Tibial artery (tissue), 4 donors: ENCODE results near the gene ANKRD10.
"Not testable (repeated sequence)": the region's sequence is repeated elsewhere in the genome, so short reads cannot be mapped to it uniquely, and the experiment has no call there.

ENCODE experiments used
- DNase-seq, 2 donors: peaks; one replicate each; pipeline ENCODE4 v3.0.0-alpha.2; 2019
- H3K27ac ChIP-seq, 2 donors: fragments of 200-600 bp; sonication (generic) in 1 of 2; 1 replicate in 1 of 2; 2 replicates in 1 of 2; pipeline ENCODE4 v1.5.1; 2018 to 2019; ENCODE audit warnings: mild to moderate bottlenecking in 1 of 2
- H3K27me3 ChIP-seq, 2 donors: fragments of 200-600 bp; sonication (generic) in 1 of 2; one replicate each; pipeline versions ENCODE4 v1.5.1 to v1.6.0; 2016 to 2019
- H3K36me3 ChIP-seq, 3 donors: fragments of 200-600 bp; sonication (generic) in 2 of 3; one replicate each; pipeline ENCODE4 v1.5.1; 2016 to 2019; ENCODE audit warnings: mild to moderate bottlenecking in 2 of 3
- H3K4me1 ChIP-seq, 4 donors: fragments of 200-600 bp; sonication (generic) in 2 of 4; 1 replicate in 3 of 4; 2 replicates in 1 of 4; pipeline ENCODE4 v1.5.1; 2016 to 2019
- H3K4me3 ChIP-seq, 2 donors: fragments of 200-600 bp; sonication (generic) in 1 of 2; 1 replicate in 1 of 2; 2 replicates in 1 of 2; pipeline ENCODE4 v1.5.1; 2018 to 2019; ENCODE audit warnings: mild to moderate bottlenecking in 2 of 2
- H3K9me3 ChIP-seq, 3 donors: fragments of 200-600 bp; sonication (generic) in 1 of 3; one replicate each; pipeline ENCODE4 v1.5.1; 2016 to 2019
- intact Hi-C: fragments of 100-400 bp; cut with DNase I; formaldehyde crosslinking; loops from one replicate; pipeline ENCODE4 v1.15.0; 2023; ENCODE audit warnings: low total_unique reads
- TF ChIP-seq, protein P1 (sequence below), 2 experiments: fragments of 200-600 bp in 1 of 2; fragments of 450-650 bp in 1 of 2; IDR thresholded peaks; one replicate each; pipeline ENCODE4 v1.5.1; 2017 to 2019; ENCODE audit warnings: antibody characterized with exemption in 2 of 2, mild to moderate bottlenecking in 1 of 2, moderate library complexity in 1 of 2

ANKRD10 gene

DNA sequence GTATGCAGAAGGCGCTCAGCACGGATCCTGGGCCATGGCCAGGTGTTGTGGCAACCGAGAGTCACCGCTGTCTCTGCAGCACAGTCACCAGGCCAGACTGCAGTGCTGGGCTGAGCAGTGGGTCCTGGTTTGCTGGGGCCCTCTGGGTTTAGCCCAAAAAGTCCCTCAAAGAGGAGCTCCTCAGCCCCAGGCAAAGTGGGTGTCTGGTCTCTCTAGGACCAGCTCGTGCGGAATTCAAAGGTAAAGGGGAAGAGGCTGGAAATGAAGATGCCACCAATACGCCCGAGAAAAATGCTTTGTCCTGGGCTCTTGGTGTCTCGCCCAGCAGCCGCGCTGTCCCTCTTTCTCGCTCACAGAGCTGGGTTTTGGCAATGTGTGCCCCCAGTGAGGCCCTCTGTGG lies 38.5 kb upstream of the ANKRD10 start:
- Histone ChIP-seq H3K9me3 (no peaks in the 10 kb centered on the region), H3K36me3 (no peaks in the 10 kb centered on the region), H3K4me3 (no peak overlapping the region), H3K4me1 (peaks cover 0 to 16% (median 3%) of the 10 kb centered on the region in 4 donors), H3K27ac (no peak overlapping the region), H3K27me3 (no peaks in the 10 kb centered on the region)
- TF ChIP-seq, protein P1, sequence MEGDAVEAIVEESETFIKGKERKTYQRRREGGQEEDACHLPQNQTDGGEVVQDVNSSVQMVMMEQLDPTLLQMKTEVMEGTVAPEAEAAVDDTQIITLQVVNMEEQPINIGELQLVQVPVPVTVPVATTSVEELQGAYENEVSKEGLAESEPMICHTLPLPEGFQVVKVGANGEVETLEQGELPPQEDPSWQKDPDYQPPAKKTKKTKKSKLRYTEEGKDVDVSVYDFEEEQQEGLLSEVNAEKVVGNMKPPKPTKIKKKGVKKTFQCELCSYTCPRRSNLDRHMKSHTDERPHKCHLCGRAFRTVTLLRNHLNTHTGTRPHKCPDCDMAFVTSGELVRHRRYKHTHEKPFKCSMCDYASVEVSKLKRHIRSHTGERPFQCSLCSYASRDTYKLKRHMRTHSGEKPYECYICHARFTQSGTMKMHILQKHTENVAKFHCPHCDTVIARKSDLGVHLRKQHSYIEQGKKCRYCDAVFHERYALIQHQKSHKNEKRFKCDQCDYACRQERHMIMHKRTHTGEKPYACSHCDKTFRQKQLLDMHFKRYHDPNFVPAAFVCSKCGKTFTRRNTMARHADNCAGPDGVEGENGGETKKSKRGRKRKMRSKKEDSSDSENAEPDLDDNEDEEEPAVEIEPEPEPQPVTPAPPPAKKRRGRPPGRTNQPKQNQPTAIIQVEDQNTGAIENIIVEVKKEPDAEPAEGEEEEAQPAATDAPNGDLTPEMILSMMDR (IDR thresholded peaks at IDR 0.05), result no peak
- intact Hi-C loops, result no loop called here
- DNase-seq, result no peak

DNA sequence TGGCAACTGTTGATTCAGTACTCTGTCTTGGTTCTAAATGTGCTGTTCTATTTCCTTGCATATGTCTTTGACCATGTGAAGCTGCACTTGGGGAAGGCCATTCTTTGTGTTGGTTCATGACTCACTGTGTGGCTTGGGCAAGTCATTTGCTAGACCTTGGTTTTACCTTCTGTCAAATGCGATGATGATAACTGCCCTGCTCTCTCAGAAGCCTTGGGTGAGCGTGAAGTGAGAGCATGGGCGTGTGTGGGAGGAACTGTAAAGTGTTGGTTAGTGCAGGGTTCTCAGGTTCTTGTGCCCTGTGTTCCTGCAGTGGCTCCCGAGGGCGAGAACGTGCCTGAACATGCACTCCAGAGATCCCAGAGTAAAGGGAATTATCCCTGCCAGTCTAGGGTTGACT lies 37.3 kb upstream of the ANKRD10 start:
- H3K36me3 ChIP-seq, H3K27ac ChIP-seq, DNase-seq, intact Hi-C loops, H3K9me3 ChIP-seq, H3K4me3 ChIP-seq, H3K27me3 ChIP-seq: not testable (repeated sequence)
- H3K4me1 ChIP-seq, result peaks cover 0 to 16% (median 3%) of the 10 kb centered on the region in 4 donors

DNA sequence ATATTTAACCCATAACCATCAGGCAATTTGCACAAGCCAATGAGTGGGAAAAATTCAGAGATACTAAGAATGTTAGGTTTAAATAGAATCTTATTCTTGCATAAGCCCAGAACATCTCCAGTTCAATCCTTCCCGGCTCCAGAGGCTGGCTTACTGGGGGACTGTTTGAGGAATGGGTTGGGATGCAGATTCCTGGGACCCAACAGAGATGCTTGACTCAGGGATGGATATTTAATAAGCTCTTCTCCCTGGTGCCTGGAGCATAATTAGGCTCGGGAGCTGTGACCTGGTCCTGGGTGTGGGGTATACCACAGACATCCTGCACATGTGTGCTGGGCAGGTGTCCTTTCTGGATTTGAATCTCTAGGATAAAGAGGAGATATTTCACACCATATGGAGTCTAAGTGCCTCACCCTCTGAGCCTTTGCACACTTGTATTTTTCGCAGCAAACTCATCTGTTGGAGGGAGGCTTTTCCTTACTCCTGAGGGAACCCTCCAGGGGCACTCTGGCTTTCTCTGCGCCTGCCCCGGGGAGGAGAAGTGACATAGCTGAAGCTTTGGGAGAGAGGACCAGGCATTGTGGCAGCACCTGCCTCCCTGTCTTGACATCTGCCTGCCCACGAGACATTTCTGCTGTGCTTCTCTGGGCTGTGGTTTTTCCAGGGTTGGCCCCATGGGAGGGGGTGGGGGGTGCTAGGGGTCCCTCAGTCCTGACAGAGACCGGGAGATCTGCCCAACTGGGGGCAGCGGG lies 36.1 kb upstream of the ANKRD10 start:
- Histone ChIP-seq H3K27ac (no peak overlapping the region), H3K9me3 (no peaks in the 10 kb centered on the region), H3K4me3 (no peak overlapping the region), H3K27me3 (no peaks in the 10 kb centered on the region), H3K4me1 (peaks cover 0 to 16% (median 3%) of the 10 kb centered on the region in 4 donors), H3K36me3 (no peaks in the 10 kb centered on the region)
- intact Hi-C loops, result no loop called here
- TF ChIP-seq, protein P1 (IDR thresholded peaks at IDR 0.05), result no peak
- no peak for DNase-seq

DNA sequence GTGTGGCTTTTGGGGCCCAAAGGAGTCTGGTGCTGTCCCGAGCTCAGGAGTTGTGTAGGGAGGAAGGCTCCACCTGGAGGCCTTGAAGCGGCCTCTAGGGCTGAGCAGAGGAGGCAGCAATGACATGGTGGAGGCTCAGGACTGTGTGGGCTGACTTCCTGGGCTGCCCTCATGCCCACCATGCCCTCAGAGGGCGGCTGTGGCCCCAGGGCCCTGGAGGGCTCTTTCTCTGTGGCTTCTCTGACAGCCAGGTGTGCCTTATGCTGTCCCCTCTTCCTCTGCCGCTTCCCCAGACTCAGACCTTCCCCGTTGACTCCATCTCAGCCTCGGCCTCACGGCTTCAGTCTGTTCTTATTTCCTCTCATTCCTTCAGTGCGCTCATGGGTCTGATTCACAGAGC lies 35.5 kb upstream of the ANKRD10 start:
- H3K36me3 ChIP-seq, result no peaks in the 10 kb centered on the region
- H3K27me3 ChIP-seq, result no peaks in the 10 kb centered on the region
- H3K4me1 ChIP-seq, result peaks cover 0 to 12% (median 3%) of the 10 kb centered on the region in 4 donors
- no peak overlapping the region for H3K4me3 ChIP-seq
- H3K27ac ChIP-seq, result no peak overlapping the region
- TF ChIP-seq, protein P1 (IDR thresholded peaks at IDR 0.05), result no peak
- no peak for DNase-seq
- no peaks in the 10 kb centered on the region for H3K9me3 ChIP-seq
- intact Hi-C loops, result no loop called here

DNA sequence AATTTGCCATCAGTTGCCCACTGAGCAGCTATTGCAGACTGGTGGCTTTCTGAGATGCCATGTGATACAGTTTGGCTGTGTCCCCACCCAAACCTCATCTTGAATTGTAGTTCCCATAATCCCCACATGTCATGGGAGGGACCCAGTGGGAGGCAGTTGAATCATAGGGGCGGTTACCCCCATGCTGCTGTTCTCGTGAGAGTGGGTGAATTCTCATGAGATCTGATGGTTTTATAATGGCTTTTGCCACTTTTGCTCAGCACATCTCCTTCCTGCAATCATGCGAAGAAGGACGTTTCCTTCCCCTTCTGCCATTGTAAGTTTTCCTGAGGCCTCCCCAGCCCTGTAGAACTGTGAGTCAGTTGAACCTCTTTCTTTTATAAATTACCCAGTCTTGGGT lies 34.8 kb upstream of the ANKRD10 start:
- Histone ChIP-seq H3K27ac (no peak overlapping the region), H3K36me3 (no peaks in the 10 kb centered on the region), H3K4me1 (peaks cover 0 to 5% (median 1%) of the 10 kb centered on the region in 4 donors), H3K27me3 (no peaks in the 10 kb centered on the region), H3K9me3 (no peaks in the 10 kb centered on the region), H3K4me3 (no peak overlapping the region)
- no peak for DNase-seq
- intact Hi-C loops, result no loop called here
- TF ChIP-seq, protein P1 (IDR thresholded peaks at IDR 0.05), result no peak

DNA sequence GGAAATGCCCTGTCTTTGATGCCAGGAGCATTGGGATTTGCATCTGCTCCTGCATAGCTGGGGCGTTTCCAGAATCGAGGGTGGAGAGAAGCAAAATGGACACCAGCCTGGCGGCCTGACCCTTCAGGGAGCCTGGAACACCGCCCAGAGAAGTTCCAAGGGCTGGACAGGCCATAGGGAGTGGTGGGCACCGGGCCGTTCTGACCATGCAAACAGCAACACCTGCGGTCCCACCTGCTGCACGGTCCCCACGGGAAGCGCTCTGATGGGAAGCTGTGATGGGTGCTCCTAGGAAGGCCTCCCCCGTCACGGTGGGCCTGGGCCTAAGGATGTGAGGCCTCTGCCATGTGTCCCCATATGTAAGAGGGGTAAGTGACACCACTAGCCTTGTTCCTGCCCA lies 34.2 kb upstream of the ANKRD10 start:
- intact Hi-C loops, result no loop called here
- H3K27me3 ChIP-seq, result no peaks in the 10 kb centered on the region
- TF ChIP-seq, protein P1 (IDR thresholded peaks at IDR 0.05), result no peak

DNA sequence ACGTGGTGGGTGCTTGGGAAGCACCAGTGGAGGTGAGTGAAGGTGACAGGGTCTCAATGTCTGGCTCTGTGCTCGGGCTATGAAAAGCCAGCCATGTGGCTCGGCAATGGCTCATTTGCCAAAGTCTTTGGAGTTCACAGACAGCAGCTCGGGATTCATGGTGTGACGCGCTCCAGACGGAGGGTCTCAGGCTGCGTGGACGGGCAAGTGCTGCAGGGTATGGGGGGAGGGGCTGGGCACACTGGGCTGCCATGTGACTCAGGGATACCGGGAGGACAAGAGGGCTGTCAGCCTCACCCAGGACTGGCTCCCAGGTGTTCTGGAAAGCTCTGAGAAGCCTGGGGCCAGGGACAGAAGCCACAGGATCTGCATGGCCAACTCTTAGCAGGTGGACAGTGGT lies 32.5 kb upstream of the ANKRD10 start:
- H3K4me3 ChIP-seq, DNase-seq, H3K4me1 ChIP-seq, H3K9me3 ChIP-seq, H3K27me3 ChIP-seq, H3K36me3 ChIP-seq, intact Hi-C loops, H3K27ac ChIP-seq: not testable (repeated sequence)

More for the DNA sequence above, 34.2 kb upstream of the ANKRD10 start:
- Histone ChIP-seq H3K4me1 (peaks cover 0 to under 1% (median 0%) of the 10 kb centered on the region in 4 donors), H3K27ac (no peak overlapping the region), H3K36me3 (no peaks in the 10 kb centered on the region), H3K4me3 (no peak overlapping the region), H3K9me3 (no peaks in the 10 kb centered on the region)
- DNase-seq, result no peak
